ENCODE data around the gene HIGD1C.

GRCh38 chr12:50926415-50926814 is 25.9 kb upstream of the HIGD1C start:
- TF ChIP-seq CTCF (IDR thresholded peaks at IDR 0.05) (no peak), NFYB (CRISPR knock-in tag; conservative IDR thresholded peaks at IDR 0.05; ENCODE audit: low read depth) (no peak), TEAD4 (CRISPR knock-in tag; IDR thresholded peaks at IDR 0.05) (no peak), SP1 (CRISPR knock-in tag; conservative IDR thresholded peaks at IDR 0.05) (no peak), ZNF416 (CRISPR knock-in tag; IDR thresholded peaks at IDR 0.05) (no peak)
- TF ChIP-seq, protein P1, sequence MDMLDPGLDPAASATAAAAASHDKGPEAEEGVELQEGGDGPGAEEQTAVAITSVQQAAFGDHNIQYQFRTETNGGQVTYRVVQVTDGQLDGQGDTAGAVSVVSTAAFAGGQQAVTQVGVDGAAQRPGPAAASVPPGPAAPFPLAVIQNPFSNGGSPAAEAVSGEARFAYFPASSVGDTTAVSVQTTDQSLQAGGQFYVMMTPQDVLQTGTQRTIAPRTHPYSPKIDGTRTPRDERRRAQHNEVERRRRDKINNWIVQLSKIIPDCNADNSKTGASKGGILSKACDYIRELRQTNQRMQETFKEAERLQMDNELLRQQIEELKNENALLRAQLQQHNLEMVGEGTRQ (CRISPR knock-in tag; IDR thresholded peaks at IDR 0.05): no peak
- TF ChIP-seq, protein P2, sequence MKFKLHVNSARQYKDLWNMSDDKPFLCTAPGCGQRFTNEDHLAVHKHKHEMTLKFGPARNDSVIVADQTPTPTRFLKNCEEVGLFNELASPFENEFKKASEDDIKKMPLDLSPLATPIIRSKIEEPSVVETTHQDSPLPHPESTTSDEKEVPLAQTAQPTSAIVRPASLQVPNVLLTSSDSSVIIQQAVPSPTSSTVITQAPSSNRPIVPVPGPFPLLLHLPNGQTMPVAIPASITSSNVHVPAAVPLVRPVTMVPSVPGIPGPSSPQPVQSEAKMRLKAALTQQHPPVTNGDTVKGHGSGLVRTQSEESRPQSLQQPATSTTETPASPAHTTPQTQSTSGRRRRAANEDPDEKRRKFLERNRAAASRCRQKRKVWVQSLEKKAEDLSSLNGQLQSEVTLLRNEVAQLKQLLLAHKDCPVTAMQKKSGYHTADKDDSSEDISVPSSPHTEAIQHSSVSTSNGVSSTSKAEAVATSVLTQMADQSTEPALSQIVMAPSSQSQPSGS (CRISPR knock-in tag; IDR thresholded peaks at IDR 0.05; ENCODE audit: borderline replicate concordance, low read depth): no peak

All from WTC11 (cell line).